GM19023 (cell line): ENCODE data around the gene COL9A3.

Experiments
- ATAC-seq: cut with Tn5 transposase; IDR thresholded peaks from one replicate; pipeline ENCODE4 v1.9.1; 2021; ENCODE audit warnings: mild to moderate bottlenecking, moderate library complexity; ENCODE audit not compliant: unreplicated experiment

The COL9A3 gene

DNA sequence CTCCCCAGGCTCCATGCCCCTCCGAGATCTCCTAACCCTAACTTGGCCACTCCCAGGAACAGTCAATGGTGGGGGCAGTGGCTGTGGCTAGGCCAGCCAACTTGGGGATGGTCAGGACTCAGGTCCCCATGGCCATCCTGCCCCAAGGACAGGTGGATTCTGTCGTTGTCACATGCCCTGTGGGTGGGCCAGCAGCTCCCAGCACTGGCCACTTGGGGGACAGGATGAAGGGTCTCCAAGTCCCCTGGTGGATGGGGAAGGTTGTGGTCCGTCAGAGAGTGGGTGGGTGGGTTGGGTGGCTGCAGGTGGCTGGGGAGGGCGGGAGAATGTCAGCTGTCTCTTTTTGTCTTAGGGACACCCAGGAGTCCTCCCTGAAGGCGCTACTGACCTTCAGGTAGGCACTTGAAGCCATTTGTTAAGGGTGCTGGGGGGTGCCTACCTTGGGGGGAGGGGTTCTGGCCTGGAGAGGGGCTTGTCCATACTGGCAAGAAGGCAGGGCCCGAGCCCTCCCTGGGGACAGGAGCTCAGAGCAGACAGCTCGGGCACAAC, 5.5 kb downstream of the COL9A3 start:
- no peak for ATAC-seq

- ATAC-seq, result no peak
These were observed 6.2 kb downstream of the COL9A3 start for GRCh38 chr20:62822788-62823651.

DNA sequence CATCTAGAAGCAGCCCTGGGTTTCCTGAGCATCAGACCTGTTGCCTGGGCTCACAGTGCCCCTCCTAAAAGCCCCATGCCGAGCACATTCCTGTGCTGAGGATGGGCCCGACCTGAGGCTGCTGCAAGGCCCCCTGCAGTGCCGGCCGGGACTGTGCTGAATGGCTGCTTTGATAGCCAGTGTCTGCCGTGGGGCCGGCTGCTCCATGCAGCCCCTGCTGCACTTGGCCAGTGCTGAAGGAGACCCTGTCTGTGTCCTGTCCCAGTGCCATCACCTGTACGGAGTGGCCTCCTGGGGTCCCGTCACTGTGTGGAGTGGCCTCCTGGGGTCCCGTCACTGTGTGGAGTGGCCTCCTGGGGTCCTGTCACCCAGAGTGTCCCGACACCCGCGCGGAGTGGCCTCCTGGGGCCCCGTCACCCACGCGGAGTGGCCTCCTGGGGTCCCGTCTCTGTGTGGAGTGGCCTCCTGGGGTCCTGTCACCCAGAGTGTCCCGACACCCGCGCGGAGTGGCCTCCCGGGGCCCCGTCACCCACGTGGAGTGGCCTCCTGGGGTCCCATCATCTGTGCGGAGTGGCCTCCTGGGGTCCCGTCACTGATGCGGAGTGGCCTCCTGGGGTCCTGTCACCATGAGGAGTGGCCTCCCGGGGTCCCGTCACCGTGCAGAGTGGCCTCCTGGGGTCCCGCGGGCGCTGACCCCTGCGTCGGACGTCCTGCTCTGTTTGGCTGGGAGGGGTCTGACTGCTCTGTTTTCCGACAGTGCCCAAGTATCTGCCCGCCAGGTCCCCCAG, 7.0 kb downstream of the COL9A3 start:
- ATAC-seq, result no peak

DNA sequence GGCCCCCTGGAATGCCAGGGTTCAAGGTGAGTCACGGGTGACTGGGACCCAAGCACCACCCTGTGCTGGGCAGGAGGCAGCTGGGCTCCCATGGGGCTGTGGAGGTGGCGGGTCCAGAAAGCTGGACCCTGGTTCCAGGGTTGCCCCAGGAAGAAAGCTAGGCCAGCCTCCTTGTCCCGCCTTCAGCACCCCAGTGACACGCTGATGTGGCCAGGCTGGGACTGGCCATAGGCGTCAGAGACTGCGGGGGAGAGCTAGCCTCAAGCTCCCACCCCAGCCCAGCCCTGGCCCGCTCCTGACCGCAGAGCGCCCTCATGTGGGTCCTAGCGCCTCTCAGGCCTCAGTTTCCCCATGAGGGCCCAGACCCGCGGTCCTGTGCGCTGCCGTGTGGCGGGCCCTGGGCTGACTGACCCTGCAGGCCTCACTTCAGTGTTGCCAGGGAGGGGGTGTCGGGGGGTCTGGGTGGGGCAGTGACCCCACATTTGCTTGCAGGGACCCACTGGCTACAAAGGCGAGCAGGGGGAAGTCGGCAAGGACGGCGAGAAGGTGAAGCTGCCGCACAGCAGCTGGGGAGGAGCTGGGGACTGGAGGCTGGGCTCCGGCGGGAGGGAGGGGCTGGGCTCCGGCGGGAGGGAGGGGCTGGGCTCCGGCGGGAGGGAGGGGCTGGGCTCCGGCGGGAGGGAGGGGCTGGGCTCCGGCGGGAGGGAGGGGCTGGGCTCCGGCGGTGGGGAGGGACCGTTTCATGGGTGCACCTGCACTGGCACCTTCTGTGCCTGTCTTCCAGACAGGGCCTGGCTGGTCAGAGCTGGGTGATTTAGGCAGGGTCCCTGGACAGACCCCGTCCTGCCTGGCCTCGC, 7.9 kb downstream of the COL9A3 start:
- no peak for ATAC-seq

- ATAC-seq, result no peak
These were observed 8.6 kb downstream of the COL9A3 start for GRCh38 chr20:62825333-62825985.

DNA sequence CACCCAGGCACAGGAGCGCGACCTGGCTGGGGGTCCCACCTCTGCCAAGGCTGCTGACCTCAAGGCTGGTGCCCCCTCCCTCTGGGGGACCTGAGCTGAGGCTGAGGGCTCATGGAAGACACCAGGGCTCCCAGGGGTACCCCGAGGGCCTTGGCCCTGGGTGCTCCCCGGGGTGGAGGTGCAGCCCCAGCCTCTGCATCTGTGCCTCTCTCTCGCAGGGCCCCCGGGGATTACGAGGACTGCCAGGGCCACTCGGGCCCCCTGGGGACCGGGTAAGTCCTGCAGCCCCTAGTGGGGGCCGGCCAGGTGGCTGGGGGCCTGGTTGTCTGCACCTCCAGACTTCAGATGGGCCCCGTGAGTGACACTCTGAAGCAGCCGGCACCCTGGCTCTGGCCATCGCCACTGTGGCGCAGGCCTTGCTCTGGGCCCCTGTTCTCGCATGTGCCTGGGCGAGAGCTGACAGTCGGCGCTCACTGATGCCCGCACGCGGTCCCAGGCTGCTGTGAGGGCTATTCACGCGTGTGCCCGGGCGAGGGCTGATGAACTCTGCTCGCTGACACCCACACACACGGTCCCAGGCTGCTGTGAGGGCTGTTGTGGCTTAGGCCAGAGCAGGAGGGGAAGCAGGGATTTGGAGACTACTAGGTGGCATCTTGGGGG, 9.3 kb downstream of the COL9A3 start:
- no peak for ATAC-seq

- ATAC-seq, result no peak
These were observed 9.9 kb downstream of the COL9A3 start for GRCh38 chr20:62826646-62827310.

GRCh38 chr20:62827311-62828038, 10.6 kb downstream of the COL9A3 start:
- ATAC-seq, result no peak

- no peak for ATAC-seq
These were observed 11.2 kb downstream of the COL9A3 start for GRCh38 chr20:62828051-62828450.

- no peak for ATAC-seq
These were observed 11.8 kb downstream of the COL9A3 start for GRCh38 chr20:62828511-62829230.

DNA sequence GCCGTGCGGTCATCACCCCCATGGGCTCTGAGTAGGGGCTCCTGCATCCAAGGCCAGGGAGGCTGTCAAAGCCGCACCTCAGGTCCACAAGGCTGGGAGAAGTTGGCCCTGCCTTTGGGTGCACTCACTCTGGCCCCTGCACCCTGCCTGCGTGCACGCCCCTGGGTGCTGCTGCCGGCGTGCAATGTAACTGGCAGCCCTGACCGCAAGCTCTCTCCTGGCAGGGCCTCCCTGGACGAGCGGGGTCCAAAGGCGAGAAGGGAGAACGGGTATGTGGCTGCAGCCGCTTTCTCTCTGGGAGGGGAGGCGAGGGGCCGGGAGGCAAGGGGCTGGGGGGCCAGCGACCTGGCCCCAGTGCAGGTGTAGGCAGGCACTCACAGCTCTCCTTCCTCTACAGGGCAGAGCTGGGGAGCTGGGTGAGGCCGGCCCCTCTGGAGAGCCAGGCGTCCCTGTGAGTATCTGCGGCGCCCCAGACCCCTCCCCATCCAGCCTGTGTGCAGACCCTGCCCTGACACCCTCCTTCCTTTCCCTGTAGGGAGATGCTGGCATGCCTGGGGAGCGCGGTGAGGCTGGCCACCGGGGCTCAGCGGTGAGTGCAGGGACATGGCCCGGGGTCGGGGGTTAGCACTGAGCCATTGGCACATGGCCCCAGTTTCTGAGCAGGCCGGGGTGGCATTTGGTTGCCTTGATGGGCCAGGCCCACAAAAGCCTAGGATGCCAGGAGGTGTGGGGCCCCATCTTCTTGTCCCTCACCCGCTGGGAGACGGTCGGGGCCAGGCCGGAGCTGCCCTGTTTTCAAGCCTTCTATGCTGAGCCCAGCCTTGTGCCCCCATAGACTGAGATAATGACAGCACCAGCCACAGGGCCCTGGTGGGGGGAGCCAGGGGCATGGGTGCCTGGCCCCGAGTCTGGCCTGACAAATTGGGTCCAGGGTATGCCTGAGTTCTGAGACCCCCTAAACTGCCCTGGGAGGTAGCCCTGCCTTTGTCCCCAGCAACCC, 12.7 kb downstream of the COL9A3 start:
- no peak for ATAC-seq

DNA sequence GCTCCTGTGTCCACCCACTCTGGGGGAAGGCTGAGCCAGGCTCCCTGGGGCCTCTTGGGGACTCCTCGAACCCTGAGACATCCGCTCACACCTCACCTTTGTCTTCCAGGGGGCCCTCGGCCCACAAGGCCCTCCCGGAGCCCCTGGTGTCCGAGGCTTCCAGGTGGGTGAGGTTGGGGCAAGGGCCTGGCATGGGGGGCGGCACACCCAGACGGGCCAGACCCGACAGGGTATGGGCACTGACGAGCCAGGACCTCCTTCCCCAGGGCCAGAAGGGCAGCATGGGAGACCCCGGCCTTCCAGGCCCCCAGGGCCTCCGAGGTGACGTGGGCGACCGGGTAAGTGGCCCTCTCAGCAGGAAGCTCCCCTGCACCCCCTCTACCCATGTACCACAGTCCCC, 13.4 kb downstream of the COL9A3 start:
- no peak for ATAC-seq

- no peak for ATAC-seq
These were observed 14.0 kb downstream of the COL9A3 start for GRCh38 chr20:62830821-62831220.

DNA sequence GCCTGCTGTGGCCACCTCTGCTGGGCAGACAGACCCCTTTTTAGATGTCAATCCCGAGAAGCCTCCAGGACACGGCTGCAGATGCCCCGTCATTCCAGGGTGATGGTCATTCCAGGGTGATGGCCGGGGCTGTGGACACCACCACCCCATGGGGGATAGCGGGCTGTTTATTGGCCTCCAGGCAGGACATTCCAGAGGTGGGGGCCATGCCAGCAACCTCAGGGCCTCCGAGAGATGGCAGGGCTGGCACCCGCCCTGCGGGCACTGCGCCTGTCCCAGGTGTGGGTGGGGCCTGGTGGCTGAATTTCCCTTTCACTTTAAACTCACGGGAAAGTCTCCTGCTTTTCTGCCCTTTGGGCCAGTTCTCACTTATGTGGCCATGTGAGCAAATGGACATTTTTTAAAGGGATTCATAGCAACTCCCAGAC, 14.5 kb downstream of the COL9A3 start:
- ATAC-seq, result no peak

DNA sequence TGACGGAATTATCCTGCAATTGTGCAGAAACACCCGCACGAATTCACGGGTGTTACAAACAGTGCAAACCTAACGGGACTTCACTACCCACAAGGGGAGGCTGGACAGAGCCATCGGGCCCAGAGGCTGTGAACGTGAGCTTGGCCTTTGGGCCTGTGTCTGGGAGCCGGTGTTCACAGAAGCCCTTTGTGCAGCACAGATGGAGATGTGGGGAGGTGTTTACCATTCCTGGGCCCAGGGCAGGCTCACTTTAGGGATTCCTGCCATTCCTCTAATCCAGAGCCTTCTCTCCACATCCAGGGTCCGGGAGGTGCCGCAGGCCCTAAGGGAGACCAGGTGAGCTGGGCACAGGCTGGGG, 15.0 kb downstream of the COL9A3 start:
- ATAC-seq, result no peak

DNA sequence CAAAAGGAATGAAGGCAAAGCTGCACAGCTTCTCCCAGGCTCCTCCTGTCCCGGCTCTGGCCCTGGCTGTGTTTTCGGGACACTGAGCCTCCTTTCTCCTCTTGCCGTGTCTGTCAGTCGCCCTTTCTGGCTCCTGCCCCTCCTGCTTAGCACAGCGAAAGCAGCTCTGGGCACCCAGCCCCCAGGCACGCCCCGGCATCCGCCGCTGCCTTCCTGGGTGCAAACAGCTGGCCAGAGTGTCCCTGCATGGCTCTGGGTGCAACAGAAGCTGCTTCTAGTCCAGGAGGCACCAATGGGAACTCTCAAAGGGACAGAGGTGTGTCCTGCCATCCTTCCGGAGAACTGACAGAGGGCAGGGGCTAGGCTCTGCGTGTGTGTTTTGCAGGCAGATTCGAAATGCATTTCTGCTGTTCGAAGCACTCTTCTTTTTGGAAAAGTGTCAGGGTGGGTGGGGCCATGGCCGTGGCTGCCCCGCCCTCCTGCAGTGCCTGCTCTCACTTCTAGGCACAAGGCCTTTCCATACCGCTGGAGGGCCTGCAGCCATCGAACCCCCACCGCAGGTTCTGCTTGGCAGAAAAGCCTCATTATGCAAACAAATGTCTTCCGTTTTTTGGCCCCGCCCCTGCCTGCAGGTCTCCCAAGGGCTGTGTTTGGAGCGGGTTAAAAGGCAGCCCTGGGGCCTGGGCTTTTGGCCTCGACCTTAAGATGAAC, 15.5 kb downstream of the COL9A3 start:
- no peak for ATAC-seq
